ENCODE results near the gene QRFP.
"Not testable (repeated sequence)": the region's sequence is repeated elsewhere in the genome, so short reads cannot be mapped to it uniquely, and the experiment has no call there.

QRFP gene

DNA sequence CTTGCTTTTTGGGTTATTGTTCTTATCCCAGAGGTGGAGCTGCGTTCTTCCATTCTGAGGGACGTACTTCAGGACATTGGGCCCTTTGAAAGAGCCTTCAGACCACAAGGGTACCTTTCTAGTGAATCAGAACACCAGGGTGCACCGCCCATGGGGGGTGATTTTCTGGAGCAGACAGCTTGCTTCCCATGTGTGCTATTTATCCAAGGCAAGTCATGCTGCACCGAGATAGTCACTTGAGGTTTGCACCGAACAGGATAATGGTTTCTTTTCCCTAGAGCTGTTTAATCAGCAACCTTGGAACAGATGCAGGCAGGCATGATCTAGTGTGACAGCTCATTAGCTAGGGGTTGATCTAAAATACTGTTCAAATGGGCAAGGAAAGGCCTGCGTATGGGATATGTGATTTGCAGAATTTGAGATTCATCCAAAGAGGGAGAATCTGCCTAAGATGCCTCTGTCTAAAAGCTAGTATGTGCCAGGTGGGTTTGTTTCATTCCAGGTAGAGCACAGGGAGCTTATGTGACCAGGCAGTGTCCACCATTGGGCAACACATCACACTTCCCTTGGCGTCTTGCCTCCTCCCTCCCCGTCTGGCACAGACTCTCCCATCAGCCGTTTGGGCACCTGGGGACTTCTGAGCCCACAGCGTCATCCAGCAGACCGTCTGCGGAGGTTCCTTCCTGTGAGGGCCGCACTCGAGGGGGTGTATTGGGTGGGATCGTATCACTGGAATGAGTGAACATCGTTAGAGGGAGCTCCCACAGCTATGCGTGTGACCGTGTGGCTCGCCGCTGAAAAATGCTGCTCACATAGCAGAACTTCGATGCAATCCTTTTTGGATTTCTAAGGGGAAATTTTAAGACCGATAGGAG, 38.5 kb downstream of the QRFP start:
- in situ Hi-C loops (cut with HindIII; ENCODE audit: low sequenced_read_pairs) = no loop called here

DNA sequence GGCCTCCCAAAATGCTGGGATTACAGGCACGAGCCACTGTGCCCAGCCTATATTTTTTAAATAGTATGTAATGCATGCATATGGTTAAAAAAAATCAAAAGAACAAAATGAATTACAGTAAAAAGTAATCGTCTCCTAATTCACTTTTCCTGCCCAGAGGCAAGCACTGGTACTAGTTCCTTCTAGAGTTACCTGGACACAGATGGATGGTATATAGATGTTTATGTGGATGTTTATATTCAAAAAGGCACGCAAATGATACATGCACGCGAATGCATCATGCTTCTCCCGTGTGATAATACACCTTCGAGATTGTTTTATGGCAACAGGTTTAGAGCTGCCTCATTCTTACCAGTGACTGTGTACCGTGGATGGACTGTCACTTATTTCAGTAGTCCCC, 40.1 kb downstream of the QRFP start:
- in situ Hi-C loops (cut with HindIII; ENCODE audit: low sequenced_read_pairs) = no loop called here

- in situ Hi-C loops (cut with HindIII; ENCODE audit: low sequenced_read_pairs) = no loop called here
Observed at GRCh38 chr9:130854835-130855234, 41.8 kb downstream of the QRFP start.

DNA sequence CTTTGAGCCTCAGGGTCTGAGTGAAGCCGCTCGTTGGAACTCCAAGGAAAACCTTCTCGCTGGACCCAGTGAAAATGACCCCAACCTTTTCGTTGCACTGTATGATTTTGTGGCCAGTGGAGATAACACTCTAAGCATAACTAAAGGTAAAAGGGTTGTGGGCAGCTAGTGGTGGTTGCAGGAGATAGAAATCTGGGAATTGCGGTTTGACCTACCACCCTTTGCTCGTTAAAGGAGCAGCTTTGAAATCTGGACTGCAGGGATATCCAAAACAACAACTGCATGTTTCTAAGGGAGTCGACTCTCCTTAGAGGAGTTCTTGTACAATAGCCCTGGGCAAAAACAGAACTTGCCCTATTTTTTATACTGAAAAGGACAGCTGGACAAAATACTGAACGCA, 42.5 kb downstream of the QRFP start:
- in situ Hi-C loops (cut with HindIII; ENCODE audit: low sequenced_read_pairs) = no loop called here

GRCh38 chr9:130852801-130853200, 43.8 kb downstream of the QRFP start:
- in situ Hi-C loops (cut with HindIII; ENCODE audit: low sequenced_read_pairs) = no loop called here

GRCh38 chr9:130849356-130849755, 47.3 kb downstream of the QRFP start:
- in situ Hi-C loops (cut with HindIII; ENCODE audit: low sequenced_read_pairs) = no loop called here

GRCh38 chr9:130848514-130848913, 48.1 kb downstream of the QRFP start:
- in situ Hi-C loops (cut with HindIII; ENCODE audit: low sequenced_read_pairs) = not testable (repeated sequence)

GRCh38 chr9:130847306-130848217, 49.0 kb downstream of the QRFP start:
- in situ Hi-C loops (cut with HindIII; ENCODE audit: low sequenced_read_pairs) = no loop called here

DNA sequence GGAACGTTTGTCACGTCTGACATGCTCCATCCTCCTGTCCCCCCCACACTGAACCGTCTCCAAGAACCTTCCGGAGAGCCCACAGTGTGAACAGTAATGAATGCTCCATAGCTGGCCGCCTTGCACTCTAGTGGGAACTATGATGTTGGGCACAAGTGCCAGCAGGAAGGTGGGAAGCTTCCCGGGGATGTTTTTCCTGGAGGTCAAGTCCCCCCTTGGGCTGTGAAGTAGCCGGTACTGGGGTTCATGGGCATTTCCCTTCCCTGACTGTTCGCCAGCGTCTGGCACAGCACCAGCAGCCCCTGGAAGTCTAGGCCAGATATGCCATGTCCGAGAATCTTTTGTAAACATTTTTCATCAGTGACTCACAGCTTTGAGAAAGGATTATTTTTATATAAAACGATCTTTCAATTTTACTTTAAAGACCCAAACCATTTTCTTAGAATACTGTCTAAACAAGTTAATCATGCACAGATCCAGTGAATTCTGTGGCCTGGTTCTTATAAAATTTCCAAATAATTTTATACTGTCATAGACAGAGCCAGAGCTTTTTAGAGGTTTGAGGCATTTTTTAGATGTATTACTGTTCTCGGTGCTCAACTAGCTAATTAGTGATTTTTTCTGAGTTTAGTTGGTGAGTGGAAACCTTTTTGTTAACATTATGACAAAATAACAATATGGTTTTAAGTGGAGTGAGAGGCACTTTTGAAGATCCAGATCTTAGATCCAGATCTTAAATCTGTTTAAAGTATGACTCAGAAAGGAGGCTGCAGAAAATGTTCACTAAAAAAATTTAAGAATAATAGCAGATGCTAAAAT, 49.9 kb downstream of the QRFP start:
- in situ Hi-C loops (cut with HindIII; ENCODE audit: low sequenced_read_pairs) = no loop called here

- in situ Hi-C loops (cut with HindIII; ENCODE audit: low sequenced_read_pairs) = no loop called here
Observed at GRCh38 chr9:130845901-130846481, 50.6 kb downstream of the QRFP start.

GRCh38 chr9:130845254-130845653, 51.4 kb downstream of the QRFP start:
- in situ Hi-C loops (cut with HindIII; ENCODE audit: low sequenced_read_pairs) = no loop called here

DNA sequence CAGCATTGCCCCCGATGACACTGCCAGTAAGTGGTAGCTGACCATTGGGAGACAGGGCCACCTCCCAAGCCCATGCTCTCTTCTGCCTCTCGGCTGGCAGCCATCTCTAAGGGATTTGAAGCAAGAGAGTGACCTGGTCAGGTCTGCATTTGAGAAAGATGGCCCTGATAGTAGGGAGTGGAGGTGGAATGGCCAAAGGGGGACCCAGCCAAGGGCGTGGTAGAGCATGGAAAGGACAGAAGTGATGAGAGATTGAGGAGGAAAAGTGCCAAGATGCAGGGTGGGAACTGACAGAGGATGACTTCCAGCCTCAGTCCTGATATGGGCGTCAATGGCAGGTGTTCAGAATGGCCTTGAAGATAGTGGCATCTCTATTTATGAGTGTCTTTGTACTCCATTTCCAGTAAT, 52.6 kb downstream of the QRFP start:
- in situ Hi-C loops (cut with HindIII; ENCODE audit: low sequenced_read_pairs) = no loop called here

- in situ Hi-C loops (cut with HindIII; ENCODE audit: low sequenced_read_pairs) = no loop called here
Observed at GRCh38 chr9:130843049-130843908, 53.3 kb downstream of the QRFP start.
